Testis (tissue), 2 donors: ENCODE data around the gene ACER2.

Experiments
- CTCF ChIP-seq, 3 experiments: fragments of 450-650 bp in 2 of 3; fragments of 200-600 bp in 1 of 3; sonication (generic) in 1 of 3; IDR thresholded peaks; one replicate each; pipeline ENCODE4 v1.5.1; 2016 to 2019; ENCODE audit warnings: antibody characterized with exemption in 3 of 3, mild to moderate bottlenecking in 2 of 3, moderate library complexity in 1 of 3
- POLR2A ChIP-seq: fragments of 450-650 bp; IDR thresholded peaks from one replicate; pipeline ENCODE4 v1.6.1; 2017; ENCODE audit warnings: antibody characterized with exemption, mild to moderate bottlenecking, moderate library complexity

- no peak for TF ChIP-seq CTCF (IDR thresholded peaks at IDR 0.05)
- no peak for TF ChIP-seq POLR2A
Measured at GRCh38 chr9:19385786-19386501, 22.9 kb upstream of the ACER2 start.
